ENCODE measurements around the gene ALDH7A1.

DNA sequence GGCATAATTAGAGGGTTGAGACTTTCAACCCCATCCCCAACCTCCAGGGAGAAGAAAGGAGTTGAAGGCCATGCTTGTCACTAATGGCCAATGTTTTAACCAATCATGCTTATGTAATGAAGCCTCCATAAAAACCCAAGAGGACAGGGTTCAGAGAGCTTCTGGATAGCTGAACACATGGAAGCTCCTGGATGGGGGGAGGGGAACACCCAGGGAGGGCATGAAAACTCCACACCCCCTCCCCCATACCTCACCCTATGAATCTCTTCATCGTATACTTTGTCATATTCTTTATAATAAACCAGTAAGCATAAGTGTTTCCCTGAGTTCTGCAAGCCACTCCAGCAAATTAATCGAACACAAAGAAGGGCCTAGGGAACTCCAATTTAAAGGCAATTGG lies 81.7 kb downstream of the ALDH7A1 start:
- TF ChIP-seq CTCF (IDR thresholded peaks at IDR 0.05) (no peak), POLR2A (IDR thresholded peaks at IDR 0.05) (no peak)
